Measurements from ENCODE around the gene GSK3A.

Gene GSK3A

GRCh38 chr19:42274065-42274682 is 31.8 kb upstream of the GSK3A start:
- Histone ChIP-seq H3K4me3 (ENCODE audit: low read depth, low read length) (no peak overlapping the region), H3K4me1 (ENCODE audit: control insufficient read depth, insufficient read depth, low read length) (peaks cover 22% of the 10 kb centered on the region), H3K27ac (ENCODE audit: extremely low read depth, low read depth, low read length) (peak overlapping the region; percentile 39; the same call in 1 of the 2 replicates), H3K9me3 (ENCODE audit: control insufficient read depth, insufficient read depth, low read depth, low read length) (no peaks in the 10 kb centered on the region), H3K36me3 (ENCODE audit: control insufficient read depth in 2 of 2, insufficient read depth in 1 of 2, low read length in 2 of 2) (peaks cover 5 to 48% of the 10 kb centered on the region in 2 experiments)
- TF ChIP-seq GLIS2 (tag by site-specific recombination; IDR thresholded peaks at IDR 0.05) = peak; percentile 19; the same call in 1 of the 2 replicates
- no peak for TF ChIP-seq SP3 (tag by site-specific recombination; IDR thresholded peaks at IDR 0.05)
- TF ChIP-seq KLF10 (tag by site-specific recombination; IDR thresholded peaks at IDR 0.05) = no peak
- no peak for TF ChIP-seq MEIS1 (CRISPR knock-in tag; IDR thresholded peaks at IDR 0.05; ENCODE audit: borderline replicate concordance)
- TF ChIP-seq INSM2 (tag by site-specific recombination; IDR thresholded peaks at IDR 0.05) = no peak
- no peak for TF ChIP-seq ZNF510 (tag by site-specific recombination; IDR thresholded peaks at IDR 0.05; ENCODE audit: insufficient replicate concordance)
- TF ChIP-seq HIC1 (tag by site-specific recombination; IDR thresholded peaks at IDR 0.05) = peak; percentile 79
- no peak for TF ChIP-seq GLI2 (tag by site-specific recombination; IDR thresholded peaks at IDR 0.05; ENCODE audit: borderline replicate concordance, low read depth)
- TF ChIP-seq ZNF560 (tag by site-specific recombination; IDR thresholded peaks at IDR 0.05; ENCODE audit: borderline replicate concordance) = no peak
- peak; percentile 28; the same call in 1 of the 2 replicates for TF ChIP-seq ZIC2 (tag by site-specific recombination; IDR thresholded peaks at IDR 0.05)
- no peak for TF ChIP-seq ZNF580 (tag by site-specific recombination; IDR thresholded peaks at IDR 0.05)
- peak; percentile 27; the same call in 1 of the 2 replicates for TF ChIP-seq ZBTB8A (tag by site-specific recombination; IDR thresholded peaks at IDR 0.05)
- ChIA-PET CTCF (interaction anchor here (1.1 to 2.0 kb wide), 2 partner anchors 29 to 30 kb away, joined by 8 to 9 read pairs; no protein-coding TSS in a partner anchor), POLR2A (interaction anchor here (12.3 kb wide), 1 partner anchor 27 kb away, joined by 242 read pairs; the partner anchor contains the start of gene GSK3A)

- Histone ChIP-seq H3K36me3 (ENCODE audit: control insufficient read depth in 2 of 2, insufficient read depth in 1 of 2, low read length in 2 of 2) (peaks cover 5 to 48% of the 10 kb centered on the region in 2 experiments), H3K27ac (ENCODE audit: extremely low read depth, low read depth, low read length) (no peak overlapping the region), H3K4me3 (ENCODE audit: low read depth, low read length) (no peak overlapping the region), H3K9me3 (ENCODE audit: control insufficient read depth, insufficient read depth, low read depth, low read length) (no peaks in the 10 kb centered on the region), H3K4me1 (ENCODE audit: control insufficient read depth, insufficient read depth, low read length) (peaks cover 19% of the 10 kb centered on the region)
- ChIA-PET POLR2A (interaction anchor here (12.3 kb wide), 1 partner anchor 26 kb away, joined by 242 read pairs; the partner anchor contains the start of gene GSK3A), CTCF (interaction anchor here (0.5 to 2.0 kb wide), 2 partner anchors 28 to 437 kb away, joined by 8 to 9 read pairs; no protein-coding TSS in a partner anchor)
- TF ChIP-seq ZNF211 (tag by site-specific recombination; IDR thresholded peaks at IDR 0.05; ENCODE audit: low read depth) (no peak), ZNF626 (tag by site-specific recombination; IDR thresholded peaks at IDR 0.05) (no peak), TRIM28 (IDR thresholded peaks at IDR 0.05; ENCODE audit: borderline replicate concordance, low read length) (no peak), ZNF157 (tag by site-specific recombination; IDR thresholded peaks at IDR 0.05) (no peak), ZBTB7A (tag by site-specific recombination; IDR thresholded peaks at IDR 0.05; ENCODE audit: low read depth) (no peak), ZNF398 (tag by site-specific recombination; IDR thresholded peaks at IDR 0.05) (no peak), ZNF184 (tag by site-specific recombination; IDR thresholded peaks at IDR 0.05) (no peak), ZNF223 (tag by site-specific recombination; IDR thresholded peaks at IDR 0.05) (no peak), ZNF416 (tag by site-specific recombination; IDR thresholded peaks at IDR 0.05) (no peak), ZNF521 (tag by site-specific recombination; IDR thresholded peaks at IDR 0.05) (no peak), HIC1 (tag by site-specific recombination; IDR thresholded peaks at IDR 0.05) (no peak), ZNF555 (tag by site-specific recombination; conservative IDR thresholded peaks at IDR 0.05) (no peak), MZF1 (tag by site-specific recombination; IDR thresholded peaks at IDR 0.05; ENCODE audit: borderline replicate concordance) (no peak), GFI1B (tag by site-specific recombination; IDR thresholded peaks at IDR 0.05) (no peak)
These were observed 31.1 kb upstream of the GSK3A start for GRCh38 chr19:42273407-42274064.
